ENCODE data around the gene IFNA7.
A peak's percentile ranks its signal among the peaks of the same experiment; 100 is the strongest.
"Not testable (repeated sequence)": the region's sequence is repeated elsewhere in the genome, so short reads cannot be mapped to it uniquely, and the experiment has no call there.

Gene IFNA7

GRCh38 chr9:21202105-21202504 is at the start of gene IFNA7:
IFNA7 (minus strand) TSS chr9:21202205; CDS start chr9:21202165, 40 bp downstream.
- not testable (repeated sequence) for H3K4me3 ChIP-seq; H3K27ac ChIP-seq; DNase-seq (ENCODE audit: low spot score)

- TF ChIP-seq CTCF (IDR thresholded peaks at IDR 0.05) = no peak
- Histone ChIP-seq H3K4me3 (no peak overlapping the region), H3K27ac (no peak overlapping the region)
- no peak for DNase-seq (ENCODE audit: low spot score)
These were observed 49.6 kb upstream of the IFNA7 start for GRCh38 chr9:21251638-21252037.

GRCh38 chr9:21251190-21251589 is 49.2 kb upstream of the IFNA7 start:
- no peak for DNase-seq (ENCODE audit: low spot score)
- H3K27ac ChIP-seq = no peak overlapping the region
- H3K4me3 ChIP-seq = no peak overlapping the region
- TF ChIP-seq CTCF (IDR thresholded peaks at IDR 0.05) = no peak

GRCh38 chr9:21244836-21245235 is 42.8 kb upstream of the IFNA7 start:
- Histone ChIP-seq H3K27ac (no peak overlapping the region), H3K4me3 (no peak overlapping the region)
- no peak for DNase-seq (ENCODE audit: low spot score)
- no peak for TF ChIP-seq CTCF (IDR thresholded peaks at IDR 0.05)

- Histone ChIP-seq H3K4me3 (no peak within 1 kb of the TSS), H3K27ac (no peak within 1 kb of the TSS)
- no peak for DNase-seq (ENCODE audit: low spot score)
- no peak for TF ChIP-seq CTCF (IDR thresholded peaks at IDR 0.05)
These were observed 37.9 kb upstream of the IFNA7 start, which contains the start of gene IFNA14 for GRCh38 chr9:21239911-21240310. IFNA14 (minus strand) TSS chr9:21240005; CDS start chr9:21239935, 70 bp downstream.

- H3K27ac ChIP-seq; H3K4me3 ChIP-seq; DNase-seq (ENCODE audit: low spot score): not testable (repeated sequence)
These were observed 34.3 kb upstream of the IFNA7 start for GRCh38 chr9:21236360-21236714.

GRCh38 chr9:21235468-21236359 is 33.7 kb upstream of the IFNA7 start:
- H3K27ac ChIP-seq; H3K4me3 ChIP-seq; DNase-seq (ENCODE audit: low spot score): not testable (repeated sequence)
- TF ChIP-seq CTCF (IDR thresholded peaks at IDR 0.05) = peak; percentile 15

- TF ChIP-seq CTCF (IDR thresholded peaks at IDR 0.05) = no peak
- H3K27ac ChIP-seq = no peak overlapping the region
- no peak overlapping the region for H3K4me3 ChIP-seq
- DNase-seq (ENCODE audit: low spot score) = no peak
These were observed 32.2 kb upstream of the IFNA7 start for GRCh38 chr9:21234153-21234687.

All from coronary artery (tissue), 2 donors.